Large intestine (tissue), 3 donors: ENCODE measurements around the gene NOL4L. TPM values are rescaled to one million over a fixed set of nuclear protein-coding genes. Genes with fewer than 3 reads are reported as not detected.

Experiments
- DNase-seq, 2 donors: peaks; one replicate each; pipeline versions ENCODE4 v3.0.0 to v3.0.0-alpha.2; 2013
- H3K27ac ChIP-seq: one replicate; pipeline ENCODE4 v1.5.1; 2013; ENCODE audit warnings: low read length
- H3K27me3 ChIP-seq: 2 replicates; pipeline ENCODE4 v1.6.1; 2013; ENCODE audit warnings: low read length; ENCODE audit not compliant: control insufficient read depth, insufficient read depth
- H3K36me3 ChIP-seq: 2 replicates; pipeline ENCODE4 v1.6.1; 2013; ENCODE audit warnings: low read length; ENCODE audit not compliant: control insufficient read depth, insufficient read depth
- H3K4me1 ChIP-seq: one replicate; pipeline ENCODE4 v1.6.1; 2013; ENCODE audit warnings: low read length; ENCODE audit not compliant: control insufficient read depth, insufficient read depth
- H3K4me3 ChIP-seq: one replicate; pipeline ENCODE4 v1.5.1; 2013; ENCODE audit warnings: low read length
- H3K9me3 ChIP-seq: one replicate; pipeline ENCODE4 v1.6.1; 2013; ENCODE audit warnings: mild to moderate bottlenecking, low read depth, low read length, moderate library complexity; ENCODE audit not compliant: control insufficient read depth
- WGBS: methylation state at CpG from one replicate; pipeline ENCODE4 v1.1.5; 2013; ENCODE audit warnings: low lambda C conversion rate; ENCODE audit not compliant: insufficient coverage; 5-methylcytosine and 5-hydroxymethylcytosine counted together
- polyA plus RNA-seq: library from polyadenylated mRNA; unstranded; fragments of 120-200 nt; gene quantifications from one replicate; pipeline ENCODE4 v1.2.1, GENCODE V29; 2013

The NOL4L gene
- polyA plus RNA-seq, 1 donor = 81.7 TPM

DNA sequence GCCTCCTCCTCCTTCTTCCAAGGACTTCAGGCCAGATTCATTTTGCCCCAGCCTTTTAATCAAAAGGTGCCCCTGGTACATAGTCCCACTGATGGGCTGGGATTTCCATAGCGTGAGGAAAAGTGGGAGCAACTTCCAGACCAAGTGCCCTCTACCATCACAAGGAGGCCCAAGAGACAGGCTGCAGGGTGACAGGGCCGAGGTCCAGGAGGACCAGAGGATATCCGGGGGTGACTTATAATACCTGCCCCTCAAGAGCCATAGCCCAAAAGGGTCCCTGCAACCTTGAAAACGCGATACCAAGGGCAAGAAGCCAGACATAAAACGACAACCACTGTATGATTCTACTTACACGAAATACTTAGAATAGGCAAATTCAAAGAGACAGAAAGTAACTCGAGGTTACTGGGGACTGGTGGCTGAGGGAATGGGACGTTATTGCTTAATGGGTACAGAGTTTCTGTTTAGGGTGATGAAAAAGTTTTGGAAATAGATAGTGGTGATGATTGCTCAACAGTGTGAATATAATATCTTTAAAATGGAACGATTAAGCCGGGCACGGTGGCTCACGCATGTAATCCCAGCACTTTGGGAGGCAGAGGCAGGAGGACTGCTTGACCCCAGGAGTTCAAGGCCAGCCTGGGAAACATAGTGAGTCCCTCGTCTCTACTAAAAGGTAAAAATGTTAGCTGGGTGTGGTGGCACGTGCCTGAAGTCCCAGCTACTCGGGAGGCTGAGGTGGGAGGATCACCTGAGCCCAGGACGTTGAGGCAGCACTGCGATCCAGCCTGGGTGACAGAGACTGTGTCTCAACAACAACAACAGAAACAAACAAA, 71.9 kb downstream of the NOL4L start:
- DNase-seq = no peak
- H3K4me1 ChIP-seq = peaks cover 34% of the 10 kb centered on the region

DNA sequence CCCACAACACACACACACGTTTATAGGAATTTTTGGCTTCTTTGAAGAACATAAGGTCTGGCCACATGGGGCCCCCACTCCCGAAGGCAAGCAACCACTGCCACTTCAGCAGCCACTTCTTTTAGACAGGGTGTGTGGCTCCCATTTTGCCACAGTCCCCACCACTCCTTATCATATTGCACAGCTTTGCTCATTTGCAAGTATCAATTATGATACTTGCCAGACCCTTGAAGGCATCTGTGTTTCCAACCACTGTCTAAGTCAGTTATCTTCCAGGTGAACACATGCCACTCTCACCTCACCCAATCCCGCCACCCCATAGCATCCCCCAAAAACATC, 73.1 kb downstream of the NOL4L start:
- no peak for DNase-seq
- WGBS = no CpG with 5 or more reads among the region's 3 CpGs
- peaks cover 8% of the 10 kb centered on the region for H3K36me3 ChIP-seq
- no peaks in the 10 kb centered on the region for H3K27me3 ChIP-seq
- no peaks in the 10 kb centered on the region for H3K9me3 ChIP-seq
- peaks cover 31% of the 10 kb centered on the region for H3K4me1 ChIP-seq
- H3K27ac ChIP-seq = no peak overlapping the region
- no peak overlapping the region for H3K4me3 ChIP-seq

More for the DNA sequence above, 71.9 kb downstream of the NOL4L start:
- H3K36me3 ChIP-seq = peaks cover 16% of the 10 kb centered on the region
- WGBS = 97% methylated on average over 6 of the region's 18 CpGs
- H3K4me3 ChIP-seq = no peak overlapping the region
- H3K9me3 ChIP-seq = no peaks in the 10 kb centered on the region
- no peak overlapping the region for H3K27ac ChIP-seq
- H3K27me3 ChIP-seq = no peaks in the 10 kb centered on the region

DNA sequence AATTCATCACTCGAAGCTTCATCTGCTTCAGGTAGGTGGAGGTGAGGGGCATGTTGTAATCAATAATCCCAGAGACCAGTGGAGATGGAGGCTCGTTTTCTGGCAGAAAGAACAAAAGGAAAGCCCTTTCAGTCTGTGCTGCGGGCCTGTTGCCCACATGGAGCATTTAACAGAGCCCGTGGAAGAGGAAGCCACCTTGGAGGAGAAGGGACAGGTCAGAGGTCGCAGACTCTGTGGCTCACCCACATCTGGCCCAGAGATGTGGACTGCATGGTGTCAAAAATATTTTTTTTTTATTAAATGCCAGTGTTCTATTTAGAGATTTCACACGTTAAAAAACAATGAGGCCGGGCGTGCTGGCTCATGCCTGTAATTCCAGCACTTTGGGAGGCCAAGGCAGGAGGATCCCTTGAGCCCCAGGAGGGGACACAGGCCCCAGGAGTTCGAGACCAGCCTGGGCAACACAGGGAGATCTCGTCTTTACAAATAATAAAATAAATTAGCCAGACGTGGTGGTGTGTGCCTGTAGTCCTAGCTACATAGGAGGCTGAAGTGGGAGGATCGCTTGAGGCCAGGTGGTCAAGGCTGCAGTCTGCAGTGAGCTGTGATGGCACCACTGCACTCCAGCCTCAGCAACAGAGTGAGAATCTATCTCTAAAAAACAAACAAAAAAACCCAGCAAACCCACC, 73.6 kb downstream of the NOL4L start:
- H3K27me3 ChIP-seq = no peaks in the 10 kb centered on the region
- no peak overlapping the region for H3K4me3 ChIP-seq
- no peak overlapping the region for H3K27ac ChIP-seq
- DNase-seq = no peak
- peaks cover 26% of the 10 kb centered on the region for H3K4me1 ChIP-seq
- H3K9me3 ChIP-seq = no peaks in the 10 kb centered on the region
- peaks cover 8% of the 10 kb centered on the region for H3K36me3 ChIP-seq
- WGBS = no CpG with 5 or more reads among the region's 12 CpGs

DNA sequence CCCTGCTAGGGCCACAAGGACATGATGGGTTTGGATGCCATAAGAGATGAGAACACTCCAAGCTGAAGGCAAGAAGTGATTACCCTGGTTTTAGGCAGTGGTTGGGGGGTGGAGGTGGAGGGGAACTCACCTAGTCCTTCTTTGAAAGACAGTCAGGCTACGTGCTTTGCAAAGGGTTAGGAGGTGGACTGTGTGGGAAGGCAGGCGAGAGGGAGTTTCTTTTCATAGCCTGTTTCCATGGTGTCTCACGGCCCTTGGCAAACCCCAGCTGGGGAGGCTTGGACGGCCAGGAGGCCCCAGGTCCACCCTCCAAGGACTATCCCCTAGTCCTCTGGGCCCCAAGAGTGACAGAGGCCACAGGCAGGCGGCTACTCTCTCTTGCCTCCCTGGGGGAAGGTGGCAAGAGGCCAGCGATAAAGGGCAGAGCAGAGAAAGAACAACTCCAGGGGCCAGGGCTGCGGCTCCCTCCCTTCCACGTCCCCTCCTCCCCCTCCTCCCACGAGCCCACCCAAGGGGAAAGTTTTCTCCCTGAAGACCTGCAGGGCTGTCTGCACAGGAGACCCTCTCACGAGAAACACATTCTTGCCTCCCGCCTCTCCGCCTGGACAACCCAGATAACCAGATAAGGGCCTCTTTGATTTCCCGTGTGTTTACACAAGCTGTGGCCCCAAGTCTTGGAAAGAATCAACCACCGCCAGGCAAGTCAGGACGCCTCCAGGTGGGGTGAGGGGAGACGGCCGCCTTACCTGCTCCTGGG, 74.4 kb downstream of the NOL4L start:
- Histone ChIP-seq H3K27me3 (no peaks in the 10 kb centered on the region), H3K4me1 (peaks cover 25% of the 10 kb centered on the region), H3K36me3 (peaks cover 7% of the 10 kb centered on the region), H3K4me3 (no peak overlapping the region), H3K27ac (peak overlapping the region; percentile 32), H3K9me3 (no peaks in the 10 kb centered on the region)
- WGBS = no CpG with 5 or more reads among the region's 17 CpGs
- peak in 1 of 2 donors; percentile 53 for DNase-seq

DNA sequence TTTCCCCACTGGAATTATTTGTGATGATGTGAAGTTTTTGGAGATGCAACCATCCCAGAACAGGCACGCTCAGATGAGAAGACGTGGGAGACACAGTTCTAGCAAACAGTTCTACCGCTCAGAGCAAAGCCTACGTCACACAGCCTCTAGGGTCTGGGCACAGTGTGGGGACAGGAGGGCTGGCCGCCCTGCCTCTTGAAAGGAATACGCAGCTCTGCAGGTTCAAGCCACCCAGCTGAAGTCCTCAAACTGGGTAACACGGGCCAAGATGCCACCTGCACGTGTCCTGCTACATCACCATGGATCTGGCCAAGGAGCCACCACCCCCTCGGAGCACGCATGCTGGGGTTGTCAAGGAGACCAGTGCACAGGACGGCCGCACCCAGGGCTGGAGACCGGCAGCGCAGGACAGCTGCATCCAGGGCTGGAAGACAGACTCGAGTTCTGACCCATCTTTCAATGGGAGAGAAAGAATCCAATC, 75.0 kb downstream of the NOL4L start:
- peaks cover 25% of the 10 kb centered on the region for H3K4me1 ChIP-seq
- DNase-seq = no peak
- WGBS = 37% methylated on average over 2 of the region's 15 CpGs

DNA sequence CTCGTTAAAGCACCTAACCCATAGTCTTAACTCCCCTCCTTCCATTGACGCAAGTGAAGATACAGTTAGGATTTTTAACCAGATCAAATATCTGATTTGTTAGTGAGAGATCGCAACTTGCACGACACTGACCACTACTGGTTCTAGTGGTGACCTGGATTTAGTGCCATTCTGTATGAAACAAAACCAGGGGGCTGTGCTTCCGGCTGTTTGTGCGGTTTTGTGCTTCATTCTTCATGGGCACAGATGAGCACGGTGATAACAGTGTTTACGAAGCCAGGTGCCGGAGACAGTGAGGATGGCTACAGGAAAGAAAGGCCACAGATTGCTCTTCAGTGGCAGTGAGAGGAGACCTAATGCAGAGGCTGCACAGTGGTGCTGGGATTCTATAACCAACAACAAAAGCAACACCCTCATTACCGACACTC, 75.5 kb downstream of the NOL4L start:
- H3K27ac ChIP-seq = no peak overlapping the region
- peaks cover 5% of the 10 kb centered on the region for H3K36me3 ChIP-seq
- no peaks in the 10 kb centered on the region for H3K9me3 ChIP-seq
- no CpG with 5 or more reads among the region's 10 CpGs for WGBS
- H3K4me1 ChIP-seq = peaks cover 25% of the 10 kb centered on the region
- no peak for DNase-seq
- H3K4me3 ChIP-seq = no peak overlapping the region
- H3K27me3 ChIP-seq = no peaks in the 10 kb centered on the region

More for the DNA sequence above, 75.0 kb downstream of the NOL4L start:
- Histone ChIP-seq H3K27me3 (no peaks in the 10 kb centered on the region), H3K27ac (no peak overlapping the region), H3K4me3 (no peak overlapping the region), H3K36me3 (peaks cover 5% of the 10 kb centered on the region), H3K9me3 (no peaks in the 10 kb centered on the region)

DNA sequence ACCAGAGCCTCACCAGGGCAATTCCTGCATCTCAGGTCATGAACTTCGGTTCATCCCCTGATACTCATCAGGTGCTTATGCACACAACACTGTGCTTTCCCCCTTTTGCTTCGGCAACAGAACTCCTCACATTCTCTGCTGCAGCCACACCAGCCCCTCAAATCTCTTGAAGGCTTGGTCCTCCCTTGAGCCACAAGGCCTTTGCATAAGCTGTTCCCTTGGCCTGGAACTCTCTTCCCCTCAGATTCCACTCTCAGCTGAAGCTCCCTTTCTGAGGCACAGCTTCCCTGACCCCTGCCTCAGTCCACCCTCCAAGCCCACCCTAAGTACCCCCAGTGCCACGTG, 76.4 kb downstream of the NOL4L start:
- Histone ChIP-seq H3K27ac (no peak overlapping the region), H3K36me3 (peaks cover 5% of the 10 kb centered on the region), H3K27me3 (no peaks in the 10 kb centered on the region), H3K4me1 (peaks cover 25% of the 10 kb centered on the region), H3K9me3 (no peaks in the 10 kb centered on the region), H3K4me3 (no peak overlapping the region)
- no CpG with 5 or more reads among the region's 3 CpGs for WGBS
- DNase-seq = no peak

DNA sequence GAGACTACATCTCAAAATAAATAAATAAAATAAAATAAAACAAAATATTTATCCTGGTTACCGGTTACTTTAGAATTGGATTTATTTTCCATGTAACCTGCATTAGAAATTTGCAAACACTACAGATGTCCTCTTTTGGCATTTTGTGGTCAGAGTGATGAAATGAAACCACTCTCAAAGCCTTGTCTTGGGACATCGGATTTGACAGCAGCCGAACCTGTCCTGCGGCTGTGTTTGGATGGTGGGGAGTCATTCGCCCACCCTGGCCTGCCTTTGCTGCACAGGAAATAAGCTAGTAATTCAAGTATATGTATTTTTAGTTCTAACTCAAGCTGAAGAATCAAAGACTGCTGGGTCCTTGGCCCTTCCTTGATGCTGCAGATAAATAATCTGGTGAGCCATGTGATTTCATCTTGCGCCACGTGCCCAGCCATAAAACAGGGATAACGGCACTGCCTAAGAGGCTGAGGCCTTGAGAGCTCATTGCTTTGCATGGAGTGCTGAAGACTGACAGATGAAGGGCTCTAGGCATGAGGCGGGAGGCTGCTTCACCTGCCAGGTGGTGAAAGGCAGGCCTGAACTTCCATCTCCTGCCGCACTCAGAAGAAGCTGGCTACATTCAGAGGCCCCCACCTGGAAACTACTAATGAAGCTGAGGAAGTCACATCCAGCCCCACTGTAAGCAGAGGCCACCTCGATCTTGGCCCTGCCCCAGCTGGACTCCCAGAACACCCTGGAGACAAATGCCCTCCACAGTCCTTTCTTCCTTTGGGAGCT, 76.9 kb downstream of the NOL4L start:
- WGBS = 40% methylated on average over 1 of the region's 11 CpGs
- Histone ChIP-seq H3K36me3 (peaks cover 5% of the 10 kb centered on the region), H3K9me3 (no peaks in the 10 kb centered on the region), H3K27me3 (no peaks in the 10 kb centered on the region), H3K4me3 (no peak overlapping the region), H3K4me1 (peaks cover 25% of the 10 kb centered on the region), H3K27ac (no peak overlapping the region)
- peak in 1 of 2 donors; percentile 60 for DNase-seq

DNA sequence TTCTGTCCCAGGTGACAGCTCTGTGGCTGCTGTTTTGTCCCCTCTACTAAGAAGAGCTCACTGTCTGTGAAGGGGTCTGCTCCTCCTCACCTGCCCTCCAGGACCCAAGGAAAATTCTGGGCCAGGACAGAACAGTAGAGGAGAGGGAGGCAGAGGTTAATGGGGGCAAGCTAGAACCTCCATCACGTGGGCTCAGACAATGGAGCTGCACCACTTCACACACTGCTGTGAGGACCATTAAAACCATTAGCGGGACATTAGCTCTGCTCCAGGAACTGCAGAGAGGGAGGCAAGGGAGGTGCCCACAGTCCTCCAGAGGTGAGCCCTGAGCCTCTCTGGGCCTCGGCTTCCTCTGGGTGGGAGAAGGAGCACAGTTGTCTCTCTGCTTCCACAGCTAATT, 78.4 kb downstream of the NOL4L start:
- H3K4me3 ChIP-seq = no peak overlapping the region
- DNase-seq = no peak
- H3K36me3 ChIP-seq = peaks cover 3% of the 10 kb centered on the region
- H3K27me3 ChIP-seq = no peaks in the 10 kb centered on the region
- no peak overlapping the region for H3K27ac ChIP-seq
- H3K4me1 ChIP-seq = peaks cover 25% of the 10 kb centered on the region
- no peaks in the 10 kb centered on the region for H3K9me3 ChIP-seq
- WGBS = no CpG with 5 or more reads among the region's 3 CpGs
